KOPT-K1 (cell line): ENCODE measurements around the gene SLC6A11.

Experiments used
- H3K27ac ChIP-seq: fragments of 200-600 bp; sonication (generic); 2 replicates; pipeline ENCODE4 v1.5.1; 2016; ENCODE audit warnings: antibody characterized with exemption, mild to moderate bottlenecking, low read depth, low read length; ENCODE audit not compliant: poor library complexity, severe bottlenecking
- H3K36me3 ChIP-seq: fragments of 200-600 bp; sonication (generic); 2 replicates; pipeline ENCODE4 v1.5.1; 2017; ENCODE audit warnings: antibody characterized with exemption, mild to moderate bottlenecking, low read length, moderate library complexity; ENCODE audit not compliant: insufficient read depth
- H3K9me3 ChIP-seq: fragments of 200-600 bp; sonication (generic); 2 replicates; pipeline ENCODE4 v1.5.1; 2017; ENCODE audit warnings: antibody characterized with exemption, low read length, mild to moderate bottlenecking; ENCODE audit not compliant: insufficient read depth, poor library complexity, severe bottlenecking

SLC6A11 gene

GRCh38 chr3:10845001-10845761 lies 29.2 kb downstream of the SLC6A11 start:
- H3K36me3 ChIP-seq = no peaks in the 10 kb centered on the region
- no peaks in the 10 kb centered on the region for H3K9me3 ChIP-seq
- H3K27ac ChIP-seq = no peak overlapping the region

GRCh38 chr3:10845839-10846656 lies 30.0 kb downstream of the SLC6A11 start:
- Histone ChIP-seq H3K36me3 (no peaks in the 10 kb centered on the region), H3K9me3 (no peaks in the 10 kb centered on the region)

GRCh38 chr3:10846657-10846975 lies 30.6 kb downstream of the SLC6A11 start:
- H3K27ac ChIP-seq = no peak overlapping the region
- no peaks in the 10 kb centered on the region for H3K36me3 ChIP-seq
- H3K9me3 ChIP-seq = no peaks in the 10 kb centered on the region

More at GRCh38 chr3:10845839-10846656, 30.0 kb downstream of the SLC6A11 start:
- no peak overlapping the region for H3K27ac ChIP-seq

GRCh38 chr3:10848261-10848660 lies 32.2 kb downstream of the SLC6A11 start:
- no peaks in the 10 kb centered on the region for H3K36me3 ChIP-seq
- no peak overlapping the region for H3K27ac ChIP-seq
- no peaks in the 10 kb centered on the region for H3K9me3 ChIP-seq

- Histone ChIP-seq H3K27ac (no peak overlapping the region), H3K9me3 (no peaks in the 10 kb centered on the region), H3K36me3 (no peaks in the 10 kb centered on the region)
Measured at GRCh38 chr3:10852066-10852808, 36.2 kb downstream of the SLC6A11 start.

- Histone ChIP-seq H3K27ac (no peak overlapping the region), H3K9me3 (no peaks in the 10 kb centered on the region), H3K36me3 (no peaks in the 10 kb centered on the region)
Measured at GRCh38 chr3:10855083-10855870, 39.2 kb downstream of the SLC6A11 start.

- Histone ChIP-seq H3K27ac (no peak overlapping the region), H3K9me3 (no peaks in the 10 kb centered on the region), H3K36me3 (no peaks in the 10 kb centered on the region)
Measured at GRCh38 chr3:10855871-10856662, 40.0 kb downstream of the SLC6A11 start.

GRCh38 chr3:10857235-10857634 lies 41.2 kb downstream of the SLC6A11 start:
- Histone ChIP-seq H3K36me3 (no peaks in the 10 kb centered on the region), H3K27ac (no peak overlapping the region), H3K9me3 (no peaks in the 10 kb centered on the region)

GRCh38 chr3:10858091-10858490 lies 42.1 kb downstream of the SLC6A11 start:
- H3K9me3 ChIP-seq = no peaks in the 10 kb centered on the region
- H3K36me3 ChIP-seq = no peaks in the 10 kb centered on the region
- H3K27ac ChIP-seq = no peak overlapping the region

GRCh38 chr3:10867384-10867783 lies 51.4 kb downstream of the SLC6A11 start:
- Histone ChIP-seq H3K9me3 (no peaks in the 10 kb centered on the region), H3K36me3 (no peaks in the 10 kb centered on the region), H3K27ac (no peak overlapping the region)

GRCh38 chr3:10869460-10869859 lies 53.4 kb downstream of the SLC6A11 start:
- no peaks in the 10 kb centered on the region for H3K9me3 ChIP-seq
- H3K36me3 ChIP-seq = no peaks in the 10 kb centered on the region
- no peak overlapping the region for H3K27ac ChIP-seq

GRCh38 chr3:10870296-10870695 lies 54.3 kb downstream of the SLC6A11 start:
- no peaks in the 10 kb centered on the region for H3K9me3 ChIP-seq
- H3K36me3 ChIP-seq = no peaks in the 10 kb centered on the region

GRCh38 chr3:10873415-10873814 lies 57.4 kb downstream of the SLC6A11 start:
- H3K9me3 ChIP-seq = no peaks in the 10 kb centered on the region
- H3K36me3 ChIP-seq = no peaks in the 10 kb centered on the region
- no peak overlapping the region for H3K27ac ChIP-seq

More at GRCh38 chr3:10870296-10870695, 54.3 kb downstream of the SLC6A11 start:
- no peak overlapping the region for H3K27ac ChIP-seq

- no peaks in the 10 kb centered on the region for H3K36me3 ChIP-seq
- no peaks in the 10 kb centered on the region for H3K9me3 ChIP-seq
Measured at GRCh38 chr3:10875914-10876313, 59.9 kb downstream of the SLC6A11 start.

More at GRCh38 chr3:10875914-10876313, 59.9 kb downstream of the SLC6A11 start:
- H3K27ac ChIP-seq = no peak overlapping the region
